ENCODE results near the gene KLHL17.

DNA sequence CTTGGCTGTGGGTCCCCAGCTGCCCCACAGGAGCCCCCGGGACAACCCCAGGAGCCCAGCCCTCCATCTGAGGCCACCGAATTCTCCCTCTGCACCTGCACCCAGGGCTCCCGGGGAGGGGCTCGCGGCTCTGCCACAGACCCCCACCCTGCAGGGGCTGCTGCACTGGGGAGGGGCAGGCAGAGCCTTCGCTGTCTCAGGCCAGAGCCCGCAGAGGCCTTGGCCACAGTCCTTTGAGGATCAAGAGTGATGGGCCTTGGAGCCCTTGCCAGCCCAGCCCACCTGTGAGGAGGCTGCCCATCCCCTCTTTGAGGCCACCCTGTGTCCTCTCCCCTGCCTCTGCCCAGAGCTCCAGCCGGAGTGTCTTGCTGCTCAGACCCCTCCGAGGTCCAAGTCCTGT is 15.0 kb downstream of the KLHL17 start:
- TF ChIP-seq CTCF (IDR thresholded peaks at IDR 0.05; ENCODE audit: low read depth, low read length) (no peak), EZH2phosphoT487 (IDR thresholded peaks at IDR 0.05; ENCODE audit: low read depth) (no peak)

Measured in OCI-LY3 (cell line).